GM18508 (cell line): ENCODE data around the gene GABBR2.
A peak's percentile ranks its signal among the peaks of the same experiment; 100 is the strongest.

Source experiments
- ATAC-seq: cut with Tn5 transposase; IDR thresholded peaks from one replicate; pipeline ENCODE4 v1.9.1; 2021; ENCODE audit warnings: moderate number of reproducible peaks; ENCODE audit not compliant: insufficient read depth, unreplicated experiment

The GABBR2 gene

DNA sequence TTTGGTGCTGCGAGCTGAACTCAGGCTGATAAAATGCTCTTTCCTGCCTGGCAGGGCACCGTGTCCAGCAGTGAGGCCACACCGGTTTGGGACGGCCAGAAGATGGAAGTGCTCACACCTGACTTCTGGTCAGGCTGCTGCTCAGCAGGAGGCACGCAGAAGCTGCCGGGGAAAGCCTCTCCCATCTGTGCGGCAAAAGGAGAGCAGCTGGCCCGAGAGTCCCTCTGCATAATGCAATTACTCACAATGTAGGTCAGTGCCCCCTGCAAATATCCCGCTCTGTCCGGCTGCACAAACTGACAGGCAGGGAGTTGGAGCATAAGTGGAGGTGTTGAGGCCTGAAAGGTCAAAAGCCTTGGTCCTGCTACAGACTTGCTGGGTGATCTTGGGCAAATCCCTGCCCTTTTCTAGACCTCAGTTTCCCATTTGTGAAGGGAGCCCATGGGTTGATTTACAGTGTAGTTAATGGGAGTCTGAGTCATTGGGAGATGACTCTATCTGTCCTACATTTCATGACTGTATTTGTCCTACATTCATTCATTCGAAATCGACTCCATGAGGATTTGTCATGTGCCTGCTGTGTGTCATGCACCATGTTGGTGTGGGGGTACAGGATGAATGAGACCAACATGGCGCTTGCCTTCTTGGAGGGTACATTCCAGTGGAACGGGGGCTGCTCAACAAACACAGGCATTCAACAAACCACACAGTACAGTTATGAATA, 391.4 kb downstream of the GABBR2 start:
- no peak for ATAC-seq

DNA sequence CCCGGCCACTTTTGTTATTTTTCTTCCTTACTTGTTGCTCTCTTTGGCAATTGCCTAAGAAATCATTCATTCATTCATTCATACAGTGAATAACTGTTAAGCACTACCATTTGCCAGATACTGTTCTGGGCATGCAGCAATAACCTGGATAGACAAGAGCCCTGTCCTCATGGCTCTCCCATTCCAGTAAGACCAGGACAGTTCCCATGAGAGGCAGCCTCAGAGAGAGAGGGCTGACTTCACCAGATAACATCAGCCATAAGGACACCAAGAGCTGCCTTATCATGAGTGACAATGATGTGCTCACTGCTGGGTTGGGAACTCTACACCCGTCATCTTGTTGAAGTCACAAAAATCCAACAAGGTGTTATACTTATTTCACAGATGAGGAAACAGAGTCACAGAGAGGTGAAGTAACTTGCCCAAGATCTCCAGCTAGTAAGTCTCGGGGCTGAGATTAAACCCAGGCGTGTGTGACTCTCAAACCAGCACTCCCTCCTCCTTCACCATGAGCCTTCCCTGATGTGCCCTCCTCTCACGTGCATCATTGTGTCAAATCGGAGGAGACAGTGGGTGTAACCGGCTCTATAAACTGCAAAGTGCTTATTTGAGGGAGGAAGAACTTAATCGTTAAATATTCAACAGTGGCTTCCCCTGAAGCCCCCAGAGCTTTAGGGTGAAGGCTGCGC, 392.1 kb downstream of the GABBR2 start:
- no peak for ATAC-seq

GRCh38 chr9:98315551-98316060, 393.1 kb downstream of the GABBR2 start:
- ATAC-seq = no peak

GRCh38 chr9:98315067-98315453, 393.7 kb downstream of the GABBR2 start:
- no peak for ATAC-seq

DNA sequence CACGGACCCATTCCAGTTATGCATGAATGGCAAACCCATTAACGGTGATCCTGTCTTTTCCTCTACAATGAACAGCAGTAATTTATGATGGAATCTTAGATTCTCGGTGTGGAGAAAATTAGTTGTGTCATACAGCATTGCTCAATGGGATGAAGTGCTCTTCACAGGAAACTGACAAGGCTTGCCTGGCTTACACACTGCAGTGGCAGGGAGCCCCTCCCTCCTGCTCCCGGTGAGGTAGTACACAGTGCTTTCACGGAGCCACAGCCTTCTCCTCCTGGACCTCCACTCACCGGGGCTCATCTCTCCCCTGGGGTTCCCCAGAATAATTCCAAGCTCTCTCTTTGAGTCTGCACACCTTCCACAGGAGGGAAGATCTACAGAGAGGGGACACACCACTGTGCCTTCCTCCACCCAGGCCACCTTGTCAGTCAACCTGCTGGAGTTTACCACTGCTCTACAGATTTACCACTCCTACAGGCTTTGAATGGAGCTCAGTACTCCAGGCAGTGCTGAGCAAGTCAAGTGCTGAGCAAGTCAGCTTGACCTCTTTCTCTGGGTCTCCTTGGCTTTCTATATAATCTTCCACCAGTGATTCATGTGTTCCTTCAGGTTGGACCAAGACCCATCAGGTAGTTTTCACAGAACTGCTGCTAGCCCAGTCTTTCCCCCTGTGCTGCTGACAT, 394.2 kb downstream of the GABBR2 start:
- ATAC-seq = no peak

DNA sequence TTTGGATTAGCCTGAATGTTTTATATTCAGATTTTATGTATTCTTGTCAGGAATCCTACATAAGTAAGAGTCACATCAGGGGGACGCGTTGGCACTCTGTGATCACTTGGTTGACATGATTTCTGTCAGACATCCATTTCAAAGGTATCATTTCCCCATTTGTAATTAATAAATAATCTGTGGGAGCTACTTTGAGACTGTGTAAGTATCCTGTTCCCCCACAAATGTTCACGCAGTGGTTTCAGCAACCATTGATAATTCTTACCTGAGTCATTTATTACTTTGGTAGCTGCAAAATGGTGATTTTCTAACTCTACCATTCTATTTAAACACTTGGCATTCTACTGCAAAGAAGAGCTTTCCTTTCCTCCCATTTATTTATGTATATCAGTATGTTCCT, 396.4 kb downstream of the GABBR2 start:
- ATAC-seq = peak; percentile 58

GRCh38 chr9:98311541-98311940, 397.2 kb downstream of the GABBR2 start:
- ATAC-seq = no peak

GRCh38 chr9:98310752-98311392, 397.9 kb downstream of the GABBR2 start:
- no peak for ATAC-seq

DNA sequence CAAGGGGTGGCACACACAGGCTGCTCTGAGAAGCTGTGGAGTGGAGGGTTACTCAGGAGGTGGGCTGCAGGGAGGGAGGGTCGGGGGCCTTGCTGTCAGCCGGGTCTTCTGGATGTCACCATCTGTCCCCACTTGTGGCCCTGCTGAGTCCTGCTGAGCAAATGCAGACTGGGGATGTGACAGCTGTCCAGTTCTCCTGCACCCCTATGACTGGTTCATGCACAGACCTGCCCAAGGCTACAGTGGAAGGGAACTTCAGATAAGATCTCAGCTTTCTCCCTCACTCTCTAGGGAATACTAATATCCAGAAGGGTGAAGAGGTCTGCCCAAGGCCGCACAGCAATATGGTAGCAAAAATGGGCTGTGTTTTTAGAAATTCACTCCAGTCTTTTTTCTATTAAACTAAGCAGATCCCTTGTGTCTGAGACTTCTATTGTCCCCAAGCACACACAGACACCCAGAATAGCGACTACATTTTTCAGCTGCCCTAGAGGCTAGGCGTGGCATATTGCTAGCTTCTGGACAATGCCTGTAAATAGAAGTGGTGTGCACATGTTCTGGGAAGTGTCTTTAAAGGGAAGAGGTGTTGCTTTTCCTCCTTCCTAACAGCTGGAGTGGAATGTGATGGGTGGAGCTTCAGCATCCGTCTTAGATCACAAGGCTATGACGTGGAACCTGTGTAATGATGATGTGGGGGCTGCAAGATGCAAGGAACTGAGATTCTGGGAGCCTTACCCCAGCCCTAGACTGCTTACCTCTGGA, 402.2 kb downstream of the GABBR2 start:
- ATAC-seq = no peak

GRCh38 chr9:98304381-98304780, 404.4 kb downstream of the GABBR2 start:
- ATAC-seq = no peak

DNA sequence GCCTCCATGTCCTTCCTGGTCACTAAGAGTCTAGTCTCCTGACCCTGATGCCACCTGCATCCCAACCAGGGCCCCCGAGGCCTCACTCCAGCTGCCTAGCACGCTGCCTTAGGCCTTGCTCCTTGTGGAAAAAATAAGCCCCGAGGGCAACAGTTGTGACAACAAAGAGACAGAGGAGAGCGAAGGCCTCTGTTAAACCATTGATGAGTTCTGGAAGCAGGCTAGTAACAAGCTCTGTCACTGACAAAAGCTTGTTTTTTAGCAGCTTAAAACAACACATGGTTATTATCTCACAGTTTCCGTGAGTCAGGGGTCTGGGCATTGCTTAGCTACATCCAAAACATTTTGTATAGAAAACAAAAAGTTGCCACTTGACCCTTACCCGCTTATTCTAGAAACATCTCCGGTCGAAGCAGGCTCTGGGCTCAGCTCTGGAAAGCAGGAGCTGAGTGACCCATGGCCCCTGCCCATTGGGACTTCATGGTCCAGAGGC, 405.1 kb downstream of the GABBR2 start:
- ATAC-seq = no peak

- no peak for ATAC-seq
These were observed 405.6 kb downstream of the GABBR2 start for GRCh38 chr9:98302938-98303632.

DNA sequence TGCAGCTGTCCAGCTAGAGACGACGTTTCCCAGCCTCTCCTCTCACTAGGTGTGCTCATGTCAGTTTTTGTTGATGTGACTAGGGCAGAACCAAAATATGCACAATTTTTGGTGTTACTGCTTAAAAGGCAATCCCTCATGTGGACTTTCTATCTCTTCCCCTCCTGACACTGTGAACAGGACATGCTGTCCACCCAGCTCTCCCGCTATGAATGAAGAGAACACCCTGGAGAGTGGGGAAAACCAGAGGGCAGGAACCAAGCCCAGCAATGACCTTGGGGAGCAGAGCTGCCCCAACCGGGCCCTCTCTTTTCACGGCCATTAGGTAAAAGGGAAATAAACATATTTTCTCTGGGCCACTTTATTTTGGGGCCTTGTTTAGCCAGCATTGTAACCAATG, 406.6 kb downstream of the GABBR2 start:
- ATAC-seq = no peak

GRCh38 chr9:98300611-98301010, 408.1 kb downstream of the GABBR2 start:
- no peak for ATAC-seq

GRCh38 chr9:98298476-98298875, 410.3 kb downstream of the GABBR2 start:
- ATAC-seq = no peak

- ATAC-seq = no peak
These were observed 412.9 kb downstream of the GABBR2 start for GRCh38 chr9:98295824-98296223.

- no peak for ATAC-seq
These were observed 416.9 kb downstream of the GABBR2 start for GRCh38 chr9:98291820-98292219.

GRCh38 chr9:98290411-98290810, 418.3 kb downstream of the GABBR2 start:
- ATAC-seq = no peak

- no peak for ATAC-seq
These were observed 419.0 kb downstream of the GABBR2 start for GRCh38 chr9:98289614-98290201.
